Activated CD8-positive, alpha-beta memory T cell treated with anti-CD3 and anti-CD28 coated beads for 24 hours (primary cell): ENCODE measurements around the gene FGF10.

Experiments used
- DNase-seq: peaks from one replicate; pipeline ENCODE4 v3.0.0-alpha.2; 2020

The FGF10 gene

GRCh38 chr5:44345871-44346270 is 43.3 kb downstream of the FGF10 start:
- no peak for DNase-seq

GRCh38 chr5:44336708-44337107 is 52.5 kb downstream of the FGF10 start:
- no peak for DNase-seq

GRCh38 chr5:44334622-44335021 is 54.6 kb downstream of the FGF10 start:
- DNase-seq = no peak

GRCh38 chr5:44332285-44332971 is 56.8 kb downstream of the FGF10 start:
- DNase-seq = no peak

- no peak for DNase-seq
Measured at GRCh38 chr5:44331471-44332050, 57.7 kb downstream of the FGF10 start.

- DNase-seq = no peak
Measured at GRCh38 chr5:44329716-44330115, 59.5 kb downstream of the FGF10 start.

GRCh38 chr5:44321144-44321725 is 68.0 kb downstream of the FGF10 start:
- no peak for DNase-seq

GRCh38 chr5:44320188-44320587 is 69.0 kb downstream of the FGF10 start:
- DNase-seq = no peak

GRCh38 chr5:44318883-44319282 is 70.3 kb downstream of the FGF10 start:
- DNase-seq = no peak

GRCh38 chr5:44312374-44312773 is 76.8 kb downstream of the FGF10 start:
- DNase-seq = no peak

GRCh38 chr5:44300551-44300950 is 88.7 kb downstream of the FGF10 start:
- DNase-seq = no peak

GRCh38 chr5:44299394-44299793 is 89.8 kb downstream of the FGF10 start:
- DNase-seq = no peak

- DNase-seq = no peak
Measured at GRCh38 chr5:44294516-44294915, 94.7 kb downstream of the FGF10 start.

- DNase-seq = no peak
Measured at GRCh38 chr5:44292736-44293135, 96.5 kb downstream of the FGF10 start.

GRCh38 chr5:44278469-44278868 is 110.8 kb downstream of the FGF10 start:
- DNase-seq = no peak

GRCh38 chr5:44275908-44276307 is 113.3 kb downstream of the FGF10 start:
- DNase-seq = no peak

GRCh38 chr5:44275329-44275728 is 113.9 kb downstream of the FGF10 start:
- DNase-seq = no peak

GRCh38 chr5:44267909-44268308 is 121.3 kb downstream of the FGF10 start:
- DNase-seq = no peak

- no peak for DNase-seq
Measured at GRCh38 chr5:44266882-44267576, 122.2 kb downstream of the FGF10 start.

- DNase-seq = no peak
Measured at GRCh38 chr5:44265713-44266112, 123.5 kb downstream of the FGF10 start.

- no peak for DNase-seq
Measured at GRCh38 chr5:44260793-44261192, 128.4 kb downstream of the FGF10 start.

- DNase-seq = no peak
Measured at GRCh38 chr5:44257653-44258365, 131.4 kb downstream of the FGF10 start.

- no peak for DNase-seq
Measured at GRCh38 chr5:44257221-44257620, 132.0 kb downstream of the FGF10 start.
